ENCODE measurements around the gene PGD. TPM values are rescaled to one million over a fixed set of nuclear protein-coding genes. Genes with fewer than 3 reads are reported as not detected.
"Not testable (repeated sequence)": the region's sequence is repeated elsewhere in the genome, so short reads cannot be mapped to it uniquely, and the experiment has no call there.

Gene PGD
- total RNA-seq, 1 experiment from 2014 or later = 78.7 TPM

DNA sequence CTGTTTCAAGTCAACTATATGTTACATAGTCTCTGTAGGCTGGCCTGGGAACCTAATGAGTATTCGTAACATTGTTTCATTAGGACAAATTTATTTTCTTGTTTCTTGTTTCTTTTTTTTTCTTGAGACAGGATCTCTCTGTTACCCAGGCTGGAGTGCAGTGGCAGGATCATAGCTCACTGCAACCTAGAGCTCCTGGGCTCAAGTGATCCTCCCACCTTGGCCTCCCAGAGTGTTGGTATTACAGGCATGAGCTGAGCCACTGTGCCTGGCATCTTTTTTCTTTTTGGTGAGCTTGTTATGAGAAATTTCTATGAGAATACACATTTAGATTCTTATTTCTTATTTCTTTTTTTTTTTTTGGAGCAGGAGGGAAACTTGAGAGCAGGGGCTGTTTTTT lies 38.2 kb downstream of the PGD start:
- DNase-seq (ENCODE audit: low read depth) = no peak

DNA sequence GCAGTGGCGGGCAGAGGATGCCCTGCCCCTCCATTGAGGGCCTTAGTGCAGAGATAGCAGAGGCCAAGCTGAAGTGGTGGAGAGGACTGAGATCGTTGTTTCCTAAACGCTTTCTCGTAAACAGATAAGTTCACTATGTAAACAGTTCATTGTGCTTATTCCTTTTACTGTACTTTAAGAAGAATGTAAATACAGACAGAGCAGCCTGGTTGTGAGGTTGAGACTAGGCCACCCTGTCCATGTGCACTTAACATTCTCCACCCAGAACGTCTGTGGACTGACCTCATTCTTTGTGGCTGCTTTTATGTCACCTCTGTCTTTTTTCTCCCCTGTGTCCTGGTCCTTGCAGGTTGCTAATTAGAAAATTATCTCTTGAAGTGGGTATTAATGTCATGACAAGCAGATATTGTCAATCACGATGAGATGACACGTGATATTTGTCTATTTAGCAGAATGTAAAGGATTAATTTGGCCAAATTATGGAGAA lies 39.9 kb downstream of the PGD start:
- DNase-seq (ENCODE audit: low read depth) = no peak

DNA sequence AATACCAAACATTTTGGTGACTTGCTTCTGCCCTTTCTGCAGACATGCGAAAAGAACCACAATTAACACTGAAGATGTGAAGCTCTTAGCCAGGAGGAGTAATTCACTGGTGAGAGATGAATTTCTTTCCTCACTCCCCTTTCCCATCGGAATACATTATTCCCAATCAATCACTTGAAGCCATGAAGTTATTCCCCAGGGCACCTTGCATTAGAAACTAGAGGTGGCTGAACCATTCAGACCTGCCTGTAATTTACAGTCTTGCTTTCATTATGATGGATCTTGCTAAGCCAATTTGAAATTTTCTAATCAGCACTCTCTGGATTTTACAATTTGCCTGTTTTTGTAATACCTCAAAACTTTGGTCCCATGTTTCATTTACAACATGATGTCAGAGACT lies 41.4 kb downstream of the PGD start:
- DNase-seq (ENCODE audit: low read depth) = no peak

DNA sequence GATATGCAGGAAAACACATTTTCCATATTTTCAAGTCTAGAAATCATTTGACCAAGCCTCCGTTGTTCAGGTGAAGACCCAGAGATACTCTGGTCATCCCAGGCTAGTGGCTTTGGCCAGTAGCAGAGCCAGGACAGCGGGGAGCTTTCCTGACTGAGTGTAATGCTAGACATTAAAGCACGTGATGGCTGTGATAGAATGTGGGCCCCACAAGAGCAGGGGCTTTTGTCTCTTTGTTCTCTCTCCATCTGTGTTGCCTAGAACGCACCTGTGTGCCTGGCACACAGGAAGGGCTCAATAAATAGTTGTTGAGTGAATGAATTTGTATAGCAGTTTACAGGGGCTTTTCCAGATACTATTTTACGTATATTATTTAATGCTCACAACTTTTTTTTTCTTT lies 41.9 kb downstream of the PGD start:
- no peak for DNase-seq (ENCODE audit: low read depth)

DNA sequence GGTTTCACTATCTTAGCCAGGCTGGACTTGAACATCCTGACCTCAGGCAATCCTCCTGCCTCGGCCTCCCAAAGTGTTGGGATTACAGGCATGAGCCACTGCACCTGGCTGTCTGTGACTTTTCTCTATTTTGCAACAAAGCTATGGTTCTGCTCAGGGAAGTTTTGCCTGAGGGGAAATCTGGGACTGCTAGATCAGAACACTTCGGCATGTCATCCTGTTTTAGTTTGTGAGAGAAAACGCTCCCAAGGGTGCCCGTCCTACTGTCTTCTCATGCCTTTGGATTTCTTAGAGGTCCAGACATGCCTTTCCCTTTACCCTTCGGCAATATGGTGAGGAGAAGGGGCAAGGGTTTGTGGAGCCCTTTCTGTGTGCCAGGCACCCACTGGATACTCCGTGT lies 45.4 kb downstream of the PGD start:
- no peak for DNase-seq (ENCODE audit: low read depth)

DNA sequence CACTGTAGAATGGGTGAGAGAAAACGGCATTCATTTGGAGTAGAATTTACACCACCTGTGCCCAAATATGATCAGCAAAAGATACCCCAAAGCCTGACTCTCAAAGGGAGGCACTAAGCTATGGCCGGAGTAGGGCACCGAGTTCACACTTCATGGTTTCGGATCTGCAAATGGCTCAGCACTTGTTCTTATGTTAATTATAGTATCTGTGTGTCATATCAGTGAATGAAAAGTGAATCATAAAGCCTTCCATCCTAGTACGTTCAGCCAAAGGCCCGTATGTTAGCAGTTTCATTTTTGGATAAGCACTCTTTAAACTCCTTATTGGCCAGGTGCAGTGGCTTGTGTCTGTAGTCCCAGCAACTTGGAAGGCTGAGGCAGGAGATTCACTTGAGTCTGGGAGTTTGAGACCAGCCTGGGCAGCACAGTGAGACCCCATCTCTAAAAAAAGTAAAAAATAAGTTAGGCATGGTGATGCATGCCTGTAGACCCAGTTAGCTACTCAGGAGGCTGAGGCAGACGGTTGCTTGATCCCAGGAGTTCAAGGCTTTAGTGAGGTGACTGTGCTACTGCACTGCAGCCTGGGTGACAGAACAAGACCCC lies 46.0 kb downstream of the PGD start:
- no peak for DNase-seq (ENCODE audit: low read depth)

DNA sequence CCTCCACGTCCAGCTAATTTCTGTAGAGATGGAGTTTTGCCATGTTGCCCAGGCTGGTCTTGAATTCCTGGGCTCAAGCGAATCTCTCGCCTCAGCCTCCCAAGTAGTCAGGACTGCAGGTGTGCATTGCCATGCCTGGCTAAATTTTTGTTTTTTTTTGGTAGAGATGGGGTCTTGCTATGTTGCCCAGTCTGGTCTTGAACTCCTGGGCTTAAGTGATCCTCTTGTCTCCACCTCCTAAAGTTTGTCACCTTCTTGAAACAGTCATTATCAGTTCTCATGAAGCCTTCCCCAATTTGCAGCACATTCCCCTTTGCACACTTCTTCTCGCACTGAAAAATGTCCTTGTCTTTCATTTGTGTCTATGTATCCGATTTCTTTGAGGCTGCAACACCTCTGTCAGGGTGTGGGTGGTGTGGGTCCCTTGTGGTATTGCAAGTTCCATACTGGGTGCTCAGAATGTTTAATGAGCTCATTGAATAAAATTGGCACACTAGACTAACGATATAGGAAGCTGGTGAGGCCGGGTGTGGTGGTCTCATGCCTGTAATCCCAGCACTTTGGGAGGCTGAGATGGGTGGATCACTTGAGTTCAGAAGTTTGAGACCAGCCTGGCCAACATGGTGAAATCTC lies 48.0 kb downstream of the PGD start:
- DNase-seq (ENCODE audit: low read depth) = no peak

DNA sequence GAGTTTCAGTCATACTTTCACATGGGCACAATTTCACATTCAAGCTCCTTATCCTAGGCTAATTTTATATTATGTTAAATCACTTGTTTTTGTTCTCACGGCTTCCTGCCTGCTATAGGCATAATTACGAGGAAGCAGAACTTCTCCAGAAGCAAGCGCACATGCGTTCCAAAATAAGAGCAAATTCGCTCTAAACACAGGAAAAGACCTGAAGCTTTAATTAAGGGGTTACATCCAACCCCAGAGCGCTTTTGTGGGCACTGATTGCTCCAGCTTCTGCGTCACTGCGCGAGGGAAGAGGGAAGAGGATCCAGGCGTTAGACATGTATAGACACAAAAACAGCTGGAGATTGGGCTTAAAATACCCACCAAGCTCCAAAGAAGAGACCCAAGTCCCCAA lies 50.9 kb downstream of the PGD start, which contains the start of gene CORT:
CORT (plus strand) TSS at position 281 of the 400 bp plus-strand sequence. CDS start 193 bp downstream, outside the sequence.
- no peak for DNase-seq (ENCODE audit: low read depth)

DNA sequence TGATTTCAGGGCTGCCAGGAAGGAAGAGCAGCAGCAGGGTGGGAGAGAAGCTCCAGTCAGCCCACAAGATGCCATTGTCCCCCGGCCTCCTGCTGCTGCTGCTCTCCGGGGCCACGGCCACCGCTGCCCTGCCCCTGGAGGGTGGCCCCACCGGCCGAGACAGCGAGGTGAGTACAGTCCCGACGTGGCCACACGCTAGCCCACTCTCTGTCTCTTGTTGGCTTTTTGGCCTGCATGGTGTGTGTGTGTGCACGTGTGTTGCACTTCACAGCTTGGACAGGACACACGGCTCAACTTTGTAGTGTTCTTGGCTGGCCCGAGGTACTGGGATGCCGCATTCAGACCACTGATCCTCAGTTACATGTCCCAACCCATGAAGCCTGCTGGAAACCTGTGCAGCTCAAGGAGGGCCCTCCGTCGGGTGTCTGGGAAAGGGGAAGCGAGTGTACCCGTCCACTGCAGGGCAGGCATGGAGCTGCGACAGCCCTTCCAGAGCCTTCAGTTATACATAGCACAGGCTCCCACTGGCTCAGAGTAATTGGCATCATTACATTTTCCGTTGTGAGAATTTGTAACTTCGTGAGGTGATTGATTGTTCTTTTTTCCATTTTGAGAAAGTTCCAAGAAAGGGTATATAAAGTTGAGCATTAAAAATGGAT lies 51.4 kb downstream of the PGD start:
- DNase-seq (ENCODE audit: low read depth) = no peak

DNA sequence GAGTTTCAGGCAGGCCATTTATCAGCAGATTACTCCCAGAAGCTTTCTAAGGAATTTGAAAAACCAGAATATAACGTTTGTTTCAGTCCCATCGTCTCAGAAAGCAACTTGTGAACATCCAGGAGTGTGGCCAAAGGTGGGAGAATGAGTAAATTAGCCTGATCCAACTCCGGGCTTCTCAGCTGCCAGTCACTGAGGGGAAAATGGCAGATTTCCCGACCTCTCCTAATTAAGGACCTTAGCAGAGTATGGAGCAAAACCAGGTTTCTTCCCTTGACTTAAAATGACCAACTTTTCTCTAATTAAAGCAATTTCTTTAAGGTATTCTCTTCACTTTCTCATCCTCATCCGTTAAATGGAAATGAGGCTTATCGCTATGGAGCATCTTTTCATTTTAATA lies 52.0 kb downstream of the PGD start:
- no peak for DNase-seq (ENCODE audit: low read depth)

DNA sequence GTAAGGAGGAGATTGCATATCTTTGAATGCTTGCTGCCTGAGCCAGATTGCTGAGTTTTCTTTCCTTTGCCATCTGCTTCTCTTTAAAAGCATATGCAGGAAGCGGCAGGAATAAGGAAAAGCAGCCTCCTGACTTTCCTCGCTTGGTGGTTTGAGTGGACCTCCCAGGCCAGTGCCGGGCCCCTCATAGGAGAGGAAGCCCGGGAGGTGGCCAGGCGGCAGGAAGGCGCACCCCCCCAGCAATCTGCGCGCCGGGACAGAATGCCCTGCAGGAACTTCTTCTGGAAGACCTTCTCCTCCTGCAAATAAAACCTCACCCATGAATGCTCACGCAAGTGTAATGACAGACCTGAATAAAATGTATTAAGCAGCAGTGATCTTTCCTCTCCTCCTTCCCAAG lies 52.4 kb downstream of the PGD start:
- DNase-seq (ENCODE audit: low read depth) = no peak

DNA sequence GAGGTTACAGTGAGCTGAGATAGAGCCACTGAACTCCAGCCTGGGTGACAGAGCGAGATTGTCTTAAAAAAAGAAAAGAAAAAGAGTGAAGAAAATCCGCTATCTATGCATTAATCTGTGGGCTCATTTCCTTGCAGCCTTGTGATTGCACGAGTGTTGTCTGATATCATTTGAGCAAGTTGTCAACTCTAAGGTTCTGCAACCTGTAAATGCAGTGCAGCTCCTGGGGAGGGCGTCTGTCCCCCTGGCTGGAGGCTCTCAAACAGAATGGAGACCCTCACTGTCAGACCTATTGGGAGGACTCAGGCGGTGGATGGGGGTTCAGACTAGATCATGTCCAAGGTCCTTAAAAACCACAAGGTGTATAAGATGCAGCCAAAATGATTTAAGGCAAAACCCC lies 57.2 kb downstream of the PGD start:
- DNase-seq (ENCODE audit: low read depth) = no peak

DNA sequence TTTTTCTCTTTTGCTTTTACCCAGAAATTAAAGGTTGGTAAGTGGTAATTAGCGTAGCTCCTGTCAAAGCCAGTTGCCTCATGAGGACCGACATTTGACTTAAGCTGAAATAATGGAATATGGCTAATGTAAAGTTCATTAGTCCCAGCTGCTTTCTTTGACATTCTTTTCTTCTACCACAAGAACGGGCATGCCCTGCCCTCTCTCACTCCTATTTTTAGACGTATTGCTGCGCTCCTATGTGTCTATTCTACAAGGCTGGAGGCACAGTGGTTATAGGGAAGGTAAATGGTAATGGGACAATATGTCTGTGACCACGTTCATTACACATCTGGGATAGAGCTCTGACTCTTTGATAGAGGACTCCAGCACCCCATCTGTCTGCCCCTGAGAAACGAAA lies 57.8 kb downstream of the PGD start:
- DNase-seq (ENCODE audit: low read depth) = no peak

DNA sequence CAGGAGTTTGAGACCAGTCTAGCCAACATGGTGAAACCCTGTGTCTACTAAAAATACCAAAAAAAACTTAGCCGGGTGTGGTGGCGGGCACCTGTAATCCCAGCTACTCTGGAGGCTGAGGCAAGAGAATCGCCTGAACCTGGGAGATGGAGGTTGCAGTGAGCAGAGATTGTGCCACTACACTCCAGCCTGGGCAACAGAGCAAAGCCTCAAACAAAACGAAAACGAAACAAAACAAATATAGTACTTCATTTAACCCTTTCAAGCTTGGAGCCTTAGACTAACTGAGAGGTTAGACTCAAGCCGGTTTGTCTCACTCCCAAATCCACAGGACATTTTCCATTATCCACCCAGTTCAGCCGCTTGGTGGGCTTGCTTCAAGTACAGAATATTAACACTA lies 58.6 kb downstream of the PGD start:
- not testable (repeated sequence) for DNase-seq (ENCODE audit: low read depth)

DNA sequence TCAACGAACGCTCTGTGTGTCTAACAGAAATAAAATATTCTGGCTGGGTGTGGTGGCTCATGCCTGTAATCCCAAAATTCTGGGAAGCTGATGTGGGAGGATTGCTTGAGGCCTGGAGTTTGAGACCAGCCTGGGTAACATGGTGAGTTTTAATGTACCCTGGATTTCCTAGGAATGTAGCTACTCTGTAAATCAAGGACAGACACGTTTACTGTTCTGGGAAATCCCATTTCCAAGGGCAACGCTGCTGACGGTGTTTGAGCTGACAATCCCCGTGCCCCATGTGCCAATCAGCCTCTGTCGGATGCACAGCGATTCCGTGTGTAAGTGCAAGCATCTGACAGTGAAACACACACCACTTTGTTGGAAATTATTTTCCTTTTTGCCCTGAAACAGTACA lies 59.0 kb downstream of the PGD start:
- DNase-seq (ENCODE audit: low read depth) = no peak

DNA sequence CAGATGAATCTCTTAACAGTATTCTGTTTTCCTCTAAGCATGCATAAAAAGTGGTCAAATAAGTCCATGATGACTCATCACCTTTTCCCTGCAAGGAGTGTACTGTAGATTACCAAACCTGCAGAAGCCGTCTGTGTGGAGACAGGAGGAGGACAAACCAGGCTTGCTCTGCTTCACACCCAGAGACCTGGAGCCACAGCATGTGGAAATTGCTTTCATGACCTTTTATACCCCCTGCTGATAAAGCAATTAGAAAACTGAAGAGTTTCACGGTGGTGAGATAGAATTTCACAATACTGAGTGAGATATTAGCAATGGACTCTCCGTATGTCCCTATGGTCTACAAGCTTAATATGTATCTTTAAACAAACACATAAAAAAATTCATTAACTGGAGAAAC lies 60.3 kb downstream of the PGD start:
- DNase-seq (ENCODE audit: low read depth) = peak; percentile 58

DNA sequence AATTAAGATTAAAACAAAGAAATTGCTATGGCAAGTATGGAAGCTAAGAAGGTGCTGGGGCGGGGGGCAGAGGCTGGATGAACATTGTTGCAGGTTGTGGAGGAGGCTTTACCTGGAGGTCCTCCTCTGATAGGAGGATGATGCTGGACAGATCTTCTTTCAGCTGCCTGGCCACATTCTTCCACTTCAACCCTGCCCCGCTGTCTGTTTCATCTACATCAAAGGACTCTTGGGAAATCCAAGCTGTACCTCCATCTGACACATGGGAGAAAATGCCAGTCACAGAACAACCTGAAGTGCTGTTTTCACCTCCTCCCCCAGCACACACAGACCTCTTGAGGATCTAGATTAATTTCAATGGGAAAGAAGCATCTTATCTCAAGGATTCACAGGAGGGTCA lies 68.2 kb downstream of the PGD start:
- no peak for DNase-seq (ENCODE audit: low read depth)

DNA sequence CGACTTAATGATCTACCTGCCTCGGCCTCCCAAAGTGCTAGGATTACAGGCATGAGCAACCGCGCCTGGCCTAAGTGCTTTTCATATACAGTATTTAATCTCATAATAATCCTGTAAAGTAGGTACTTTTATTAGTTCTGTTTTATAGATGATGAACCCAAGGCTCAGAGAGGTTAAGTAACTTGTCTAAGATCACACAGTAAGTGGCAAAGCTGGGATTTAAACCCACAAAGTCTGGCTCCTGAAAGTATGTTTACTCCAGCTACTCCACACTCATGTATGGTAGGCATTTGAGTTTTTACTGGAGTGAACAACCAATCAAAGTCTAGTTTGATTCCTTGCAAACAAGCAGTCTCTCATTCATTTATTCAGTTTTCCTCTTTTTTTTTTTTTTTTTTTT lies 71.2 kb downstream of the PGD start:
- no peak for DNase-seq (ENCODE audit: low read depth)

Other genes starting within 250 kb of the PGD start
- 19.0 and 21.9 TPM in 2 replicates for gene KIF1B, start 188.5 kb upstream of the PGD start, total RNA-seq (2014; rRNA removed; shearing (Covaris generic))
- 19.1 and 52.1 TPM in 2 replicates for gene CENPS, start 31.4 kb downstream of the PGD start, total RNA-seq (2014; rRNA removed; shearing (Covaris generic))
- gene CORT, start 51.0 kb downstream of the PGD start, total RNA-seq (2014; rRNA removed; shearing (Covaris generic)) = 0.51 TPM in 1 of 2 replicates, not detected in the other
- 38.5 and 43.9 TPM in 2 replicates for gene DFFA, start 73.5 kb downstream of the PGD start, total RNA-seq (2014; rRNA removed; shearing (Covaris generic))
- gene PEX14, start 75.9 kb downstream of the PGD start, total RNA-seq (2014; rRNA removed; shearing (Covaris generic)) = 10.9 and 22.6 TPM in 2 replicates

All from Daoy (cell line).